ENCODE results near the gene LRCH3. TPM values are rescaled to one million over a fixed set of nuclear protein-coding genes. Genes with fewer than 3 reads are reported as not detected.

Gene LRCH3
- total and polyA plus RNA-seq, 9 of the 15 experiments (the other 6 are each of a cell fraction or from before 2014, with no cell fraction given), result 4.6 to 75.3 (median 30.3) TPM

GRCh38 chr3:197746801-197747237 lies 44.2 kb upstream of the LRCH3 start (continued):
- TF ChIP-seq AFF1 (IDR thresholded peaks at IDR 0.05; ENCODE audit: low read depth in 1 of 2, partially characterized antibody in 2 of 2) (peak in 1 of 2 experiments; percentile 40), CREM (IDR thresholded peaks at IDR 0.05; ENCODE audit: low read depth) (no peak), CHD4 (IDR thresholded peaks at IDR 0.05; ENCODE audit: insufficient read depth, insufficient replicate concordance, low read depth, low read length, poor library complexity, severe bottlenecking) (peak; percentile 64), NFIC (IDR thresholded peaks at IDR 0.05) (peak; percentile 64), MYC (IDR thresholded peaks at IDR 0.05; ENCODE audit: low read depth, low read length) (0 out of 2 replicates have a peak, but pooled peaks have one; percentile 17), MYC (CRISPR knock-in tag; IDR thresholded peaks at IDR 0.05; ENCODE audit: borderline replicate concordance, low read depth) (no peak), KAT7 (CRISPR knock-in tag; IDR thresholded peaks at IDR 0.05; ENCODE audit: borderline replicate concordance) (no peak), SPI1 (IDR thresholded peaks at IDR 0.05; ENCODE audit: borderline replicate concordance, low read depth, low read length) (peak; percentile 80; the same call in 1 of the 2 replicates), BCOR (IDR thresholded peaks at IDR 0.05) (peak; percentile 67), ZNF384 (IDR thresholded peaks at IDR 0.05; ENCODE audit: low read depth, low read length) (0 out of 2 replicates have a peak, but pooled peaks have one; percentile 54), RCOR1 (IDR thresholded peaks at IDR 0.05; ENCODE audit: borderline replicate concordance in 1 of 2, low read depth in 2 of 2, low read length in 2 of 2) (peak in 1 of 2 experiments; percentile 47; a peak in 1 of 4 replicates), HMGN3 (IDR thresholded peaks at IDR 0.05; ENCODE audit: borderline replicate concordance, extremely low read depth, insufficient read length, low read depth, low read length) (no peak), ZNF3 (CRISPR knock-in tag; IDR thresholded peaks at IDR 0.05) (peak; percentile 74; the same call in 1 of the 2 replicates)
- TF ChIP-seq, protein P1, sequence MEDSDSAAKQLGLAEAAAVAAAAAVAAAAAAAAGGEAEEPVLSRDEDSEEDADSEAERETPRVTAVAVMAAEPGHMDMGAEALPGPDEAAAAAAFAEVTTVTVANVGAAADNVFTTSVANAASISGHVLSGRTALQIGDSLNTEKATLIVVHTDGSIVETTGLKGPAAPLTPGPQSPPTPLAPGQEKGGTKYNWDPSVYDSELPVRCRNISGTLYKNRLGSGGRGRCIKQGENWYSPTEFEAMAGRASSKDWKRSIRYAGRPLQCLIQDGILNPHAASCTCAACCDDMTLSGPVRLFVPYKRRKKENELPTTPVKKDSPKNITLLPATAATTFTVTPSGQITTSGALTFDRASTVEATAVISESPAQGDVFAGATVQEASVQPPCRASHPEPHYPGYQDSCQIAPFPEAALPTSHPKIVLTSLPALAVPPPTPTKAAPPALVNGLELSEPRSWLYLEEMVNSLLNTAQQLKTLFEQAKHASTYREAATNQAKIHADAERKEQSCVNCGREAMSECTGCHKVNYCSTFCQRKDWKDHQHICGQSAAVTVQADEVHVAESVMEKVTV (CRISPR knock-in tag; IDR thresholded peaks at IDR 0.05), result no peak
- TF ChIP-seq, protein P2, sequence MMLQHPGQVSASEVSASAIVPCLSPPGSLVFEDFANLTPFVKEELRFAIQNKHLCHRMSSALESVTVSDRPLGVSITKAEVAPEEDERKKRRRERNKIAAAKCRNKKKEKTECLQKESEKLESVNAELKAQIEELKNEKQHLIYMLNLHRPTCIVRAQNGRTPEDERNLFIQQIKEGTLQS (IDR thresholded peaks at IDR 0.05), result no peak
- TF ChIP-seq, protein P2 (CRISPR knock-in tag; conservative IDR thresholded peaks at IDR 0.05), result 0 out of 2 replicates have a peak, but pooled peaks have one; percentile 27
- TF ChIP-seq, protein P3, sequence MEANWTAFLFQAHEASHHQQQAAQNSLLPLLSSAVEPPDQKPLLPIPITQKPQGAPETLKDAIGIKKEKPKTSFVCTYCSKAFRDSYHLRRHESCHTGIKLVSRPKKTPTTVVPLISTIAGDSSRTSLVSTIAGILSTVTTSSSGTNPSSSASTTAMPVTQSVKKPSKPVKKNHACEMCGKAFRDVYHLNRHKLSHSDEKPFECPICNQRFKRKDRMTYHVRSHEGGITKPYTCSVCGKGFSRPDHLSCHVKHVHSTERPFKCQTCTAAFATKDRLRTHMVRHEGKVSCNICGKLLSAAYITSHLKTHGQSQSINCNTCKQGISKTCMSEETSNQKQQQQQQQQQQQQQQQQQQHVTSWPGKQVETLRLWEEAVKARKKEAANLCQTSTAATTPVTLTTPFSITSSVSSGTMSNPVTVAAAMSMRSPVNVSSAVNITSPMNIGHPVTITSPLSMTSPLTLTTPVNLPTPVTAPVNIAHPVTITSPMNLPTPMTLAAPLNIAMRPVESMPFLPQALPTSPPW (CRISPR knock-in tag; IDR thresholded peaks at IDR 0.05), result no peak
- TF ChIP-seq, protein P4, sequence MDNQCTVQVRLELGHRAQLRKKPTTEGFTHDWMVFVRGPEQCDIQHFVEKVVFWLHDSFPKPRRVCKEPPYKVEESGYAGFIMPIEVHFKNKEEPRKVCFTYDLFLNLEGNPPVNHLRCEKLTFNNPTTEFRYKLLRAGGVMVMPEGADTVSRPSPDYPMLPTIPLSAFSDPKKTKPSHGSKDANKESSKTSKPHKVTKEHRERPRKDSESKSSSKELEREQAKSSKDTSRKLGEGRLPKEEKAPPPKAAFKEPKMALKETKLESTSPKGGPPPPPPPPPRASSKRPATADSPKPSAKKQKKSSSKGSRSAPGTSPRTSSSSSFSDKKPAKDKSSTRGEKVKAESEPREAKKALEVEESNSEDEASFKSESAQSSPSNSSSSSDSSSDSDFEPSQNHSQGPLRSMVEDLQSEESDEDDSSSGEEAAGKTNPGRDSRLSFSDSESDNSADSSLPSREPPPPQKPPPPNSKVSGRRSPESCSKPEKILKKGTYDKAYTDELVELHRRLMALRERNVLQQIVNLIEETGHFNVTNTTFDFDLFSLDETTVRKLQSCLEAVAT (IDR thresholded peaks at IDR 0.05), result no peak
